HepG2 (cell line): ENCODE measurements around the gene RANBP2. TPM values are rescaled to one million over a fixed set of nuclear protein-coding genes. Genes with fewer than 3 reads are reported as not detected.

Experiments
- ASH2L ChIP-seq: fragments of 300-600, 200-600 bp; sonication (generic); IDR thresholded peaks from 2 replicates; pipeline ENCODE4 v1.7.0; 2017; ENCODE audit warnings: low read depth, mild to moderate bottlenecking, moderate library complexity, mixed read lengths, low read length; ENCODE audit not compliant: insufficient read length
- CC2D1A ChIP-seq: sonication (generic); formaldehyde crosslinking; IDR thresholded peaks from 2 replicates; pipeline ENCODE4 v1.8.1; 2023; ENCODE audit warnings: mild to moderate bottlenecking, missing genetic modification reagents
- GATAD2A ChIP-seq: IDR thresholded peaks from 2 replicates; pipeline ENCODE4 v1.6.1; 2016
- JUND ChIP-seq: sonication (generic); formaldehyde crosslinking; IDR thresholded peaks from 2 replicates; pipeline ENCODE4 v1.8.0; 2022; ENCODE audit warnings: mild to moderate bottlenecking, missing genetic modification reagents
- LRRFIP1 ChIP-seq: sonication (generic); formaldehyde crosslinking; conservative IDR thresholded peaks from 2 replicates; pipeline ENCODE4 v1.4.0; 2020; ENCODE audit warnings: missing genetic modification reagents
- NFE2 ChIP-seq: sonication (generic); formaldehyde crosslinking; IDR thresholded peaks from 2 replicates; pipeline ENCODE4 v1.4.0; 2020; ENCODE audit warnings: missing genetic modification reagents
- NR1H2 ChIP-seq: sonication (generic); formaldehyde crosslinking; IDR thresholded peaks from 2 replicates; pipeline ENCODE4 v1.8.1; 2022; ENCODE audit warnings: low read depth, missing genetic modification reagents, borderline replicate concordance
- RELA ChIP-seq: sonication (generic); formaldehyde crosslinking; IDR thresholded peaks from 2 replicates; pipeline ENCODE4 v1.4.0; 2020; ENCODE audit warnings: missing genetic modification reagents
- RNF2 ChIP-seq: fragments of 450-650 bp; conservative IDR thresholded peaks from 2 replicates; pipeline ENCODE4 v1.6.1; 2016; ENCODE audit warnings: low read depth
- SP4 ChIP-seq: sonication (generic); formaldehyde crosslinking; IDR thresholded peaks from 2 replicates; pipeline ENCODE4 v1.8.1; 2023; ENCODE audit warnings: mild to moderate bottlenecking, missing genetic modification reagents
- USF2 ChIP-seq, 2 experiments: sonication (generic) in 1 of 2; formaldehyde crosslinking in 1 of 2; IDR thresholded peaks; 2 replicates each; pipeline versions ENCODE4 v1.5.1 to v1.6.1; 2011 to 2020; ENCODE audit warnings: borderline replicate concordance in 1 of 2, low read depth in 1 of 2, low read length in 1 of 2, mild to moderate bottlenecking in 1 of 2, missing genetic modification reagents in 1 of 2, moderate library complexity in 1 of 2
- ZNF12 ChIP-seq: sonication (generic); formaldehyde crosslinking; IDR thresholded peaks from 2 replicates; pipeline ENCODE4 v1.5.0; 2020; ENCODE audit warnings: missing genetic modification reagents
- ZNF460 ChIP-seq: sonication (generic); formaldehyde crosslinking; IDR thresholded peaks from 2 replicates; pipeline ENCODE4 v1.5.1; 2020; ENCODE audit warnings: missing genetic modification reagents, mild to moderate bottlenecking, borderline replicate concordance
- ZNF546 ChIP-seq: sonication (generic); formaldehyde crosslinking; conservative IDR thresholded peaks from 2 replicates; pipeline ENCODE4 v1.8.1; 2023; ENCODE audit warnings: mild to moderate bottlenecking, missing genetic modification reagents
- ZNF547 ChIP-seq: sonication (generic); formaldehyde crosslinking; IDR thresholded peaks from 2 replicates; pipeline ENCODE4 v1.5.1; 2020; ENCODE audit warnings: mild to moderate bottlenecking, missing genetic modification reagents
- ZNF678 ChIP-seq: sonication (generic); formaldehyde crosslinking; IDR thresholded peaks from 2 replicates; pipeline ENCODE4 v1.4.0; 2020; ENCODE audit warnings: mild to moderate bottlenecking, missing genetic modification reagents
- ZNF891 ChIP-seq: sonication (generic); formaldehyde crosslinking; IDR thresholded peaks from 2 replicates; pipeline ENCODE4 v1.5.0; 2020; ENCODE audit warnings: mild to moderate bottlenecking, missing genetic modification reagents
- ZSCAN29 ChIP-seq: sonication (generic); formaldehyde crosslinking; conservative IDR thresholded peaks from 2 replicates; pipeline ENCODE4 v1.4.0; 2020; ENCODE audit warnings: mild to moderate bottlenecking, missing genetic modification reagents
- polyA plus RNA-seq, 8 experiments: library from polyadenylated mRNA; depleted of rRNA in 3 of 8; stranded (reverse) in 7 of 8; unstranded in 1 of 8; fragments of >200 nt; fragmentation: Illumina TruSeq in 4 of 8; extraction: Trizol in 4 of 8; gene quantifications; 2 replicates each; pipeline versions ENCODE4 v1.2.1 to v1.2.3, GENCODE V29; 2011 to 2016; ENCODE audit warnings: low read depth in 4 of 8, missing spikeins in 1 of 8, mixed read lengths in 1 of 8; ENCODE audit not compliant: insufficient read depth in 1 of 8
- total RNA-seq, 5 experiments: library from RNA; depleted of rRNA; stranded (reverse); fragments of >200 nt; fragmentation: Illumina TruSeq; extraction: Trizol; gene quantifications; 2 replicates each; pipeline ENCODE4 v1.2.3, GENCODE V29; 2016; ENCODE audit warnings: low read depth in 1 of 5
- TF ChIP-seq, protein P1 (sequence below): IDR thresholded peaks from 2 replicates; pipeline ENCODE4 v1.6.1; 2016; ENCODE audit warnings: missing biosample characterization, missing genetic modification reagents, low read depth
- TF ChIP-seq, protein P2 (sequence below): sonication (generic); formaldehyde crosslinking; IDR thresholded peaks from 2 replicates; pipeline ENCODE4 v1.8.0; 2022; ENCODE audit warnings: missing genetic modification reagents, mild to moderate bottlenecking, moderate library complexity, borderline replicate concordance

Gene RANBP2
- total and polyA plus RNA-seq, 2 of the 13 experiments (the other 11 are each of a cell fraction or from before 2014, with no cell fraction given) = 12.2 to 87.0 TPM

GRCh38 chr2:108719149-108720044 lies at the start of gene RANBP2 (continued):
- no peak for TF ChIP-seq USF2 (IDR thresholded peaks at IDR 0.05; ENCODE audit: low read depth, low read length)
- peak; percentile 21; the same call in 1 of the 2 replicates for TF ChIP-seq USF2 (CRISPR knock-in tag; IDR thresholded peaks at IDR 0.05; ENCODE audit: borderline replicate concordance)
- TF ChIP-seq GATAD2A (CRISPR knock-in tag) = peak; percentile 97
- TF ChIP-seq, protein P1, sequence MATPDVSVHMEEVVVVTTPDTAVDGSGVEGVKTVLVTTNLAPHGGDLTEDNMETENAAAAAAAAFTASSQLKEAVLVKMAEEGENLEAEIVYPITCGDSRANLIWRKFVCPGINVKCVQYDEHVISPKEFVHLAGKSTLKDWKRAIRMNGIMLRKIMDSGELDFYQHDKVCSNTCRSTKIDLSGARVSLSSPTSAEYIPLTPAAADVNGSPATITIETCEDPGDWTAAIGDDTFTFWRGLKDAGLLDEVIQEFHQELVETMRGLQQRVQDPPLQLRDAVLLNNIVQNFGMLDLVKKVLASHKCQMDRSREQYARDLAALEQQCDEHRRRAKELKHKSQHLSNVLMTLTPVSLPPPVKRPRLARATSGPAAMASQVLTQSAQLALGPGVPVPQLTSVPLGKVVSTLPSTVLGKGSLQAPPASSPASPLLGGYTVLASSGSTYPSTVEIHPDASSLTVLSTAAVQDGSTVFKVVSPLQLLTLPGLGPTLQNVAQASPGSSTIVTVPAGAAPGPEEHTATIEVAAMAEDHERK (CRISPR knock-in tag) = peak; percentile 100
- TF ChIP-seq ZSCAN29 (CRISPR knock-in tag) = peak; percentile 89
- TF ChIP-seq LRRFIP1 (CRISPR knock-in tag) = peak; percentile 75; the same call in 1 of the 2 replicates
- TF ChIP-seq ZNF12 (CRISPR knock-in tag) = peak; percentile 88
- TF ChIP-seq CC2D1A (CRISPR knock-in tag) = peak; percentile 98
- peak; percentile 96 for TF ChIP-seq RELA (CRISPR knock-in tag)
- TF ChIP-seq, protein P2, sequence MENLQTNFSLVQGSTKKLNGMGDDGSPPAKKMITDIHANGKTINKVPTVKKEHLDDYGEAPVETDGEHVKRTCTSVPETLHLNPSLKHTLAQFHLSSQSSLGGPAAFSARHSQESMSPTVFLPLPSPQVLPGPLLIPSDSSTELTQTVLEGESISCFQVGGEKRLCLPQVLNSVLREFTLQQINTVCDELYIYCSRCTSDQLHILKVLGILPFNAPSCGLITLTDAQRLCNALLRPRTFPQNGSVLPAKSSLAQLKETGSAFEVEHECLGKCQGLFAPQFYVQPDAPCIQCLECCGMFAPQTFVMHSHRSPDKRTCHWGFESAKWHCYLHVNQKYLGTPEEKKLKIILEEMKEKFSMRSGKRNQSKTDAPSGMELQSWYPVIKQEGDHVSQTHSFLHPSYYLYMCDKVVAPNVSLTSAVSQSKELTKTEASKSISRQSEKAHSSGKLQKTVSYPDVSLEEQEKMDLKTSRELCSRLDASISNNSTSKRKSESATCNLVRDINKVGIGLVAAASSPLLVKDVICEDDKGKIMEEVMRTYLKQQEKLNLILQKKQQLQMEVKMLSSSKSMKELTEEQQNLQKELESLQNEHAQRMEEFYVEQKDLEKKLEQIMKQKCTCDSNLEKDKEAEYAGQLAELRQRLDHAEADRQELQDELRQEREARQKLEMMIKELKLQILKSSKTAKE (CRISPR knock-in tag) = peak; percentile 53; the same call in 1 of the 2 replicates
- peak; percentile 19; the same call in 1 of the 2 replicates for TF ChIP-seq ZNF460 (CRISPR knock-in tag)
- peak; percentile 89 for TF ChIP-seq ZNF678 (CRISPR knock-in tag)
- peak; percentile 99 for TF ChIP-seq RNF2
- peak; percentile 87; the same call in 1 of the 2 replicates for TF ChIP-seq ZNF546
- peak; percentile 99 for TF ChIP-seq ZNF547 (CRISPR knock-in tag)
- peak; percentile 98 for TF ChIP-seq ASH2L
- TF ChIP-seq ZNF891 (CRISPR knock-in tag) = peak; percentile 91; the same call in 1 of the 2 replicates
- peak; percentile 16; the same call in 1 of the 2 replicates for TF ChIP-seq NFE2
- peak; percentile 79; the same call in 1 of the 2 replicates for TF ChIP-seq JUND (CRISPR knock-in tag)
- TF ChIP-seq NR1H2 (CRISPR knock-in tag) = peak; percentile 94
- peak; percentile 90 for TF ChIP-seq SP4 (CRISPR knock-in tag)
